IMR-90 (cell line): Measurements from ENCODE around the gene SRPX2.

Source experiments
- BHLHE40 ChIP-seq: fragments of 150-350 bp; IDR thresholded peaks from 2 replicates; pipeline ENCODE4 v1.6.1; 2016; ENCODE audit warnings: mild to moderate bottlenecking, low read depth, low read length
- CEBPB ChIP-seq: IDR thresholded peaks from 2 replicates; pipeline ENCODE4 v1.6.1; 2012; ENCODE audit warnings: low read depth, low read length, improper control_type of control experiment
- CHD1 ChIP-seq: IDR thresholded peaks from 2 replicates; pipeline ENCODE4 v1.6.1; 2012; ENCODE audit warnings: low read depth, low read length, improper control_type of control experiment
- MAFK ChIP-seq: IDR thresholded peaks from 2 replicates; pipeline ENCODE4 v1.6.1; 2012; ENCODE audit warnings: low read depth, low read length, improper control_type of control experiment
- MAZ ChIP-seq: IDR thresholded peaks from 2 replicates; pipeline ENCODE4 v1.6.1; 2012; ENCODE audit warnings: low read depth, mild to moderate bottlenecking, low read length, improper control_type of control experiment, moderate library complexity, borderline replicate concordance
- MXI1 ChIP-seq: IDR thresholded peaks from 2 replicates; pipeline ENCODE4 v1.6.1; 2012; ENCODE audit warnings: low read depth, mild to moderate bottlenecking, low read length, moderate library complexity, borderline replicate concordance
- NFE2L2 ChIP-seq: fragments of 150-350 bp; IDR thresholded peaks from 2 replicates; pipeline ENCODE4 v1.6.1; 2016; ENCODE audit warnings: low read depth, mild to moderate bottlenecking, low read length
- POLR2A ChIP-seq: IDR thresholded peaks from 2 replicates; pipeline ENCODE4 v1.6.1; 2012; ENCODE audit warnings: mild to moderate bottlenecking, low read depth, low read length
- RAD21 ChIP-seq: IDR thresholded peaks from 2 replicates; pipeline ENCODE4 v1.6.1; 2012; ENCODE audit warnings: low read length, improper control_type of control experiment
- RCOR1 ChIP-seq: IDR thresholded peaks from 2 replicates; pipeline ENCODE4 v1.6.1; 2012; ENCODE audit warnings: mild to moderate bottlenecking, low read length, improper control_type of control experiment; ENCODE audit not compliant: insufficient replicate concordance
- SMC3 ChIP-seq: fragments of 150-350 bp; IDR thresholded peaks from 2 replicates; pipeline ENCODE4 v1.6.1; 2016; ENCODE audit warnings: low read depth, mild to moderate bottlenecking, antibody characterized with exemption, low read length, moderate library complexity
- TF ChIP-seq, protein P1 (sequence below): conservative IDR thresholded peaks from 2 replicates; pipeline ENCODE4 v1.5.1; 2012; ENCODE audit warnings: mild to moderate bottlenecking, low read depth, low read length, improper control_type of control experiment
- TF ChIP-seq, protein P2 (sequence below): fragments of 150-350 bp; IDR thresholded peaks from 2 replicates; pipeline ENCODE4 v1.6.1; 2017; ENCODE audit warnings: mild to moderate bottlenecking, antibody characterized with exemption, low read length, low read depth

DNA sequence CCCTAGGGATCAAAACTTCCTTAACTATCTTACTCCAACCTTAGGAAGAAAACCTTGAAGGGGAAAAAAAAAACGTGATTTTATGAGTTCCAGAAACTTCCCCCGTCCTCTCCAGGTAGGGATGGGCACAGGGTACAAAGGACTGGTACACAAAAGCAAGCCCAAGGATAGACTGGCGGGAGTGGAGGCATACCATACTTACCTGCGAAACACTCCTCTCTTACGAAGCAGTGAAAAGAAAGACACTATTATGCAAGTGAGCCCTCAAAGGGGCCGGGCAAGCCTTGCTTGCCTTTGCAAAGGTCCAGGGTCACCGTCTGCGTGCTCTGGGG, 8.0 kb upstream of the SRPX2 start:
- TF ChIP-seq MAFK (no peak), RCOR1 (no peak), NFE2L2 (no peak), POLR2A (no peak), CEBPB (no peak), RAD21 (no peak), MAZ (no peak), BHLHE40 (no peak), MXI1 (no peak), SMC3 (no peak), CHD1 (no peak)
- TF ChIP-seq, protein P1, sequence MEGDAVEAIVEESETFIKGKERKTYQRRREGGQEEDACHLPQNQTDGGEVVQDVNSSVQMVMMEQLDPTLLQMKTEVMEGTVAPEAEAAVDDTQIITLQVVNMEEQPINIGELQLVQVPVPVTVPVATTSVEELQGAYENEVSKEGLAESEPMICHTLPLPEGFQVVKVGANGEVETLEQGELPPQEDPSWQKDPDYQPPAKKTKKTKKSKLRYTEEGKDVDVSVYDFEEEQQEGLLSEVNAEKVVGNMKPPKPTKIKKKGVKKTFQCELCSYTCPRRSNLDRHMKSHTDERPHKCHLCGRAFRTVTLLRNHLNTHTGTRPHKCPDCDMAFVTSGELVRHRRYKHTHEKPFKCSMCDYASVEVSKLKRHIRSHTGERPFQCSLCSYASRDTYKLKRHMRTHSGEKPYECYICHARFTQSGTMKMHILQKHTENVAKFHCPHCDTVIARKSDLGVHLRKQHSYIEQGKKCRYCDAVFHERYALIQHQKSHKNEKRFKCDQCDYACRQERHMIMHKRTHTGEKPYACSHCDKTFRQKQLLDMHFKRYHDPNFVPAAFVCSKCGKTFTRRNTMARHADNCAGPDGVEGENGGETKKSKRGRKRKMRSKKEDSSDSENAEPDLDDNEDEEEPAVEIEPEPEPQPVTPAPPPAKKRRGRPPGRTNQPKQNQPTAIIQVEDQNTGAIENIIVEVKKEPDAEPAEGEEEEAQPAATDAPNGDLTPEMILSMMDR, result no peak
- TF ChIP-seq, protein P2, sequence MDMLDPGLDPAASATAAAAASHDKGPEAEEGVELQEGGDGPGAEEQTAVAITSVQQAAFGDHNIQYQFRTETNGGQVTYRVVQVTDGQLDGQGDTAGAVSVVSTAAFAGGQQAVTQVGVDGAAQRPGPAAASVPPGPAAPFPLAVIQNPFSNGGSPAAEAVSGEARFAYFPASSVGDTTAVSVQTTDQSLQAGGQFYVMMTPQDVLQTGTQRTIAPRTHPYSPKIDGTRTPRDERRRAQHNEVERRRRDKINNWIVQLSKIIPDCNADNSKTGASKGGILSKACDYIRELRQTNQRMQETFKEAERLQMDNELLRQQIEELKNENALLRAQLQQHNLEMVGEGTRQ, result no peak
